GM19035 (cell line): Measurements from ENCODE around the gene DBR1.
A peak's percentile ranks its signal among the peaks of the same experiment; 100 is the strongest.

Experiments
- ATAC-seq: cut with Tn5 transposase; IDR thresholded peaks from one replicate; pipeline ENCODE4 v1.9.1; 2021; ENCODE audit not compliant: unreplicated experiment

DBR1 gene

DNA sequence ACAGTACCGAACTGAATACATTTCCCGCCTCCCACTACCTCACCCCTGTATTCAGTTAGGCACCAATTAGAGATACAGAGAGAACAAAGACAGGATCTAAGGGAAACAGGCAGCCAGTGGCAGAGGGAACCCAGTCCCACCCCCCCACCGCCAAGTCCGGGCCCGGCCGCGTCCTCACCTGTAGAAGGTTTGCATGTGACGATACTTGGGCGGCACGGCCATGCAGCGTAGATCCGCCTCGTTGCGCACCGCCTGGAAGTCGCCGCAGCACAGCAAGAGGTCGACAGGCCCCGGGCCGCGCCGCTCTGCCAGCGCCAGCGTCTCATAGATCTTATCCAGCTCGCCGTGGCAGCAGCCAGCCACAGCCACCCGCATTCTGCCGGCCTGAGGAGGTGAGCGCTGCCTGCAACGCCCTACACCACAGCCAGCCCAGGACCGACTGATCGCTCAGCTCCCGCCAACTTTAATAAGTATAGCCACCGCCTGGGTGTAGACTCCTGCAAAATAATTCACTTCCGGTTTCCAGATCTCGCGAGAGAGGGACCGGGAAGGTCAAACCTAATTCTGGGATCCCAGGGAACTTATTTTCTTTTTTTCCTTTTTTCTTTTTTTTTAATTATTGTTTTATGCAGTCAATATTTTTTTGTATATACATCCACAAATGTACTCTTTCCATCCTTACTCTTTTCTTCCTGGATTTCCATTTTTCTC, at the start of gene DBR1:
Gene DBR1, minus strand, starts transcription at position 501 of the 711 bp plus-strand sequence. Its CDS starts 126 bp downstream, at position 375.
- peak; percentile 90 for ATAC-seq

DNA sequence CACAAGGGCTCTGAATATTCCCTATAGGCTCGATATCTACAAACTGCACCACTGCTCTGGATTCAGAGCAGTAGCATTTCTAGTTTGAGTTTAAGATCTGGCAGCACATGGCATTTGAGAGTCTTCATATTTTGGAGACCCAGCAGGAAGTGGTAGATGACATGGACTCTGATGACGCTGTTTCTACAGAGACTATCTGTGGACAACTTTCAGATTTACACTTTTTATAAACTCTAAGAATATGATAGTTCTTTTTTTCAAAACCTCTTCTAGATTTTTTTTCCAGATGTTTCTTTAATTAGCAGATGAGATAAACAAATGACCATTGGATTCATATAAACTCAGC, 48.2 kb upstream of the DBR1 start:
- no peak for ATAC-seq

DNA sequence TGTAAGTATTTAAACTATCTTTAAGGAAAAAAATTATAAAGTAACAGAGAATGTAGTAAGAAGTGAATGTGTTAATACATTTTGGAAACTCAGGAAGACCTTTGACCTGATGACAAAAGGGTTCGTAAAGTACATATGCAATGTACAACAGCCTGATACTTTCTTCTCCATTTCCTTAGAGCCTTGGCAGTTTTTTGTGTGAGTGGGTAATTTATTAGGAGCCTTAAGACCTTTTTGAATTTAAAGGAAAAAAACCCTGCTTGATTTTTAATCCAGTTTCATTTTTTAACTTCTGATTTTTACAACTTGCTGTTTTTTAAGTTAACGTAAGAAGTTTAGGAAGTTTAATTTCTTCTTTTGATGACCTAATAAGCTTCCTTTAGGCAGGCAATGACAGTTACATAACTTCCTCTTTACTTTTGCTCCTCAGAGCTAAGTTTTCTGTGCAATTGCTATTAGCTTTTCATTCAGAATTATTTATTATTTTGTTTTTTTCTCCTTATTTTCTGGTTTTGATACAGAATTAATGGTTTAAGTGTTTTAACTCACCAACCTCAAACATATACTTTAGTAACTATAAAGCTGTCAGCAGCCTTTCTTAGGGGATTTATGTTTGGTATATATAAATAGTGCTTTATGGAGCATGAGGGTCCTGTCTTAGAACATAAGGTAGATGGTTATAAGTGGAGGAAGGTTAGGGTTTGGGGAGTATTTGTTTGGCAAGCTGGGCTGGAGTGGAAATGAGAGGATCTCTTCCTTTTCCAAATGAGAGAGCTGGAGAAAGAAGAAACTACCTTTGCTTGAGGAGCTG, 47.6 kb upstream of the DBR1 start:
- no peak for ATAC-seq

DNA sequence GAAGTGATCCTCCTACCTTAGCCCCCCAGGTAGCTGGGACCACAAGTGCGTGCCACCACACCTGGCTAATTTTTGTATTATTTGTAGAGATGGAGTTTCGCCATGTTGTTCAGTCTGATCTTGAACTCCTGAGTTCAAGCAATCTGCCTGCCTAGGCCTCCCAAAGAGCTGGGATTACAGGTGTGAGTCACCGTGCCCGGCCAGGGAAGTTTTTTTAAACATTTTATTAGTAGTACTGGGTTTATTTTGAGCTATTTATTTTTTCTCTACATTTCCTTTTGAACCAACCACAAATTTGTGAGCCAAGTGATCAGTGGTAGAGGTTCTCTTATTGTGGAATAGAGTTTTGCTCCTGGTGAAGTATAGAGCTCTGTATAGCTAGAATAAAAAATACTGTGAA, 46.1 kb upstream of the DBR1 start:
- ATAC-seq, result no peak

DNA sequence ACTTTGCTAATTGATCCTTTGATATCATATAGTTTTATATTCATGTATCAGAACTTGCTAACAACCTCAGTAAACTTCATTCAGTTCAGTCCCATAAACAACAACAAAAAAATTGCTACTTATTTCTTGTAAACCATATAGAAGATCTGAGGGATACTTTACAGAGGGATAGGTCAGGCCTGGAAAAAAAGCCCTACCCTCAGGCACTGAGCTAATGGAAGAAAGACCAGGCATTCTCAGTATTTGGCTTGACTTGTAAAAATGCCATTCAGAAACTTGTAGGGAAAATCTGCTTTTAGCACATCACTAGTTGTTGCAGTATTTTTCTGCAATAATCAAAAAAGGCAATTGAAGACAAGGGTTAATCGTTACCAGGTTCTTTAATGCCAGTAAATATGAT, 45.5 kb upstream of the DBR1 start:
- no peak for ATAC-seq

DNA sequence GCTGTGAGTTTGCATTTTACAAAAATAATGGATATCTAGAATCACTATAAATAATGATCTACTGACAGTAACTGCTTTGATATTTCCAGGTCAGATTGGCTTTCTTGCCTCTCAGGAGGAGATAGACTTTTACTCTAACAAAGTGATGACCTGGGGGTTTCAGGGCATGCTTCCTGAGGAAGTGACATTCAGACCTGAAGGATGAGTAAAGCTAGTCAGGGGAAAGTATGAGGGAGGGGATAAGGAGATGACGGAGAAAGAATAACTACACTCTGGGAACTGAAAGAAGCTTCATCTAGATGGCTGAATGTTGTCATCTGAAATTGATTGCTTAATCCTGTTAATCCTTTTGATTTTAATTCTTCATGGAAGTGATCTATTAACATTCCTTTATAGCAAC, 44.5 kb upstream of the DBR1 start:
- no peak for ATAC-seq

DNA sequence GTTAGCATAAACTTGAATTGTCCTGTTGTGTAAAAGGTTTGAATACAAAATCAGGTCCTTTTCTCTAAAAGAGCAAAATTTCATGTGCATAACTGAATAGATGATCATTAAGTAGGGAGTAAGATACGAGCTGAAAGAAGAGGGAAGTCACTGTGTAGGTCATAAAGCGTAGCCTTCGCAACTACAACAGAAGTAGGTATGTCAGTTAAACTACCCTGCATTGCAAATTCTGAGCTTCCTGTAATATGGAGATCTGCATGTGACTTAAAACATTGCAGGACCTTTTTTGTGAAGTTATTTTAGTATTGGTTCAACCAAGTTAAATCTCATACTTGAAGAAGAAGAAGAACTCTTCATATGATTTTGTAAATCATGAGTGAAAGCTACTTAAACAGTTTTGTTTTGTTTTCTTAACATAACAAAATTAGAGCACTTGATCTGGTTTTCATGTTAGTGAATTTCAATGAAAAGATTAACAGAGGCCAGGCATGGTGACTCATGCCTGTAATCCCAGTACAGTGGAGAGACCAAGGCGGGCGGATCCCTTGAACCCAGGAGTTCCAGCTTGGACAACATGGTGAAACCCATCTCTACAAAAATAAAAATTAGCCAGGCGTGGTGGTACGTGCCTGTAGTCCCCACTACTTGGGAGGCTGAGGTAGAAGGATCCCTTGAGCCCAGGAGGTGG, 38.8 kb upstream of the DBR1 start:
- ATAC-seq, result no peak

DNA sequence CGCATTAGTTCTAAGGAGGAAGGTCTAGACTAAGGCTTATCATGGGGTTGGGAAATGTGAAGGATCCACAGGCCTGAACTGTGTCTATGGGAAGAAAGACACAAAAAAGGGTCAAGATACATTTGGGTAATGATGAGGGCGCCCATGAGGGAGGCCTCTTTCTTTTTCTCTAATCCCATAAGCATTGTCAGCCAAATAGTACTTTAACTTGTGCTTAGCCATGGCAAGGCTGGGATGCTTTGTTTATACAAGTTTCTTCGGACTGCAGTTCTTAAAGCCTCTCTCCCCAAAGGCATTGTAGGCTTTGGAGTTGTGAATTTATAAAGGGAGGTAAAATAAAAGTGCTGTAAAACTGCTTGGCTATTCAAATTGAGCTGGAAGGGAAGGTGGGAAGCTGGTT, 35.8 kb upstream of the DBR1 start:
- no peak for ATAC-seq

- ATAC-seq, result no peak
Measured at GRCh38 chr3:138206196-138206595, 31.5 kb upstream of the DBR1 start.

GRCh38 chr3:138205527-138205926, 30.8 kb upstream of the DBR1 start:
- ATAC-seq, result no peak

GRCh38 chr3:138203938-138204337, 29.2 kb upstream of the DBR1 start:
- no peak for ATAC-seq

- no peak for ATAC-seq
Measured at GRCh38 chr3:138202945-138203701, 28.4 kb upstream of the DBR1 start.

DNA sequence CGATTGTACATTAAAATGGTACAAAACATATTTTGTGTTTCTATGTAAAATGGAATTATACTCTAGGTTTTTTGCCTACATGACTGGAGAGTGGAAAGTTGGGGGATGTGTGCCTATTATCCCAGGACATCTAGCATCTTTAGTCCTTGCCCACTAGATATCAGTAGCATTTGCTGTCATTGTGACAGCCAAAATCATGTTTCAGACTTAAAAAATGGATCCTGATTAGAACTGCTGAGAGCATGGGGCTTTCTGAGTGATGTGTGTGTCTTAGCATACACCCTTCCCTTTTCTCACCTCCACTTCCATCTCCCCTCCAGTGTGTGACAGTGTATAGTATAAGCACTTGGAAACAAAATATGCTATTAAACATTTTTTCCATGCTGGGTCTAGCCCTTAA, 25.7 kb upstream of the DBR1 start:
- no peak for ATAC-seq

- no peak for ATAC-seq
Measured at GRCh38 chr3:138199851-138200250, 25.1 kb upstream of the DBR1 start.

DNA sequence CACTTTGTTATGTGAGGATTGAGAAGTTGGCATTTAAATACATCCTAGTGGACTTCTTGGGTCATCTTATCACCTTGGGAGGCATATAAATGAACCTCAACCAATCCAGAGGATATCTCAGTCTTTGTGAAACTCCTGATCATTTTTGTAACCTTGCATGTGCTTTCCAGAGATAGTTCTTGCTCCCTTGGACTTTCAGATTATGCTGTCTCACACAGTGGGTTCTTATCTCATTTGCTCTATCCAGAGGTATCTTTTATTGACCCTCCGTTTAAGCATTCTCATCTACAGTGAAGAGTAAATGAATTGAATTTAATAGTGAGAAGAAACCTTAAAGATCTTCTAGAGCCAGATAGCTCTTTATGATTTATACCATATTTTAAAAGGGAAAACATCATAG, 22.8 kb upstream of the DBR1 start:
- ATAC-seq, result no peak

GRCh38 chr3:138197058-138197457, 22.3 kb upstream of the DBR1 start:
- ATAC-seq, result no peak

DNA sequence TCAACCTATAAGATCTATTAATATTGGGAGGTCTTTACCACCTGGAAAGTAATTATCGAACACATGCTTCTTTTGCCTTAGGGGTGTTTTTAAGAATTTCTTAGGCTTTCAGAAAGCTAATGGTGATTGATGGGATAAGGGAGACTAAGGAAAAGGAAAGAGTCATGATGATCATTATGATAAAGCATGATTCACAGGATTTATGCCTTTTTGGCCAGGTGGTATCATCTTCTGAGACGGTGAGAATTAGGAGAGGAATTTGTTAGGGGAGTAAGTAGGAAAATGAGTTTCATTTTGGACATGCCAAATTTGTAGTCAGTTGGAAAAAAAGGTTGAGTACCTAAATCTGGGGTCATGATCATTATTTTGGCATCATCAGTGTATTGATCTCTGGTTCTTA, 21.3 kb upstream of the DBR1 start:
- ATAC-seq, result no peak

DNA sequence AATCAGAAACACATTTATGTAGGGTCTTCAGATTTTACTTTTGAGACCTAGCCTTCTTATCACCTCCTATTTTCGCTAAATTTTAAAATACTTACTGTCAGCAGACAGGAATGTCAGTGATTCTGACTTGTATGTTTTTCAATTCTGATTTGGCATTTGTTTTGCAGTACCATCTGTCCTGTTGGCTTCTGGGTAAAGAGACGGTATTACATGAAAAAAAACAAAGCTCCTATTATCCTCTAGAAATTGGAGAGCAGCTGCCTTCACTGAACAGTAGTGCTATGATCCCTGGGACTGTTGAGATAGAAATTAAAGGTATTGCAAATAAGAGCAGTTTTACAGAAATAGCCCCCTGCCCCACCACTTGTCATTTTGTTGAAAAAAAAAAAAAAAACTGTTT, 20.8 kb upstream of the DBR1 start:
- ATAC-seq, result no peak

GRCh38 chr3:138188013-138188730, 13.5 kb upstream of the DBR1 start:
- no peak for ATAC-seq

DNA sequence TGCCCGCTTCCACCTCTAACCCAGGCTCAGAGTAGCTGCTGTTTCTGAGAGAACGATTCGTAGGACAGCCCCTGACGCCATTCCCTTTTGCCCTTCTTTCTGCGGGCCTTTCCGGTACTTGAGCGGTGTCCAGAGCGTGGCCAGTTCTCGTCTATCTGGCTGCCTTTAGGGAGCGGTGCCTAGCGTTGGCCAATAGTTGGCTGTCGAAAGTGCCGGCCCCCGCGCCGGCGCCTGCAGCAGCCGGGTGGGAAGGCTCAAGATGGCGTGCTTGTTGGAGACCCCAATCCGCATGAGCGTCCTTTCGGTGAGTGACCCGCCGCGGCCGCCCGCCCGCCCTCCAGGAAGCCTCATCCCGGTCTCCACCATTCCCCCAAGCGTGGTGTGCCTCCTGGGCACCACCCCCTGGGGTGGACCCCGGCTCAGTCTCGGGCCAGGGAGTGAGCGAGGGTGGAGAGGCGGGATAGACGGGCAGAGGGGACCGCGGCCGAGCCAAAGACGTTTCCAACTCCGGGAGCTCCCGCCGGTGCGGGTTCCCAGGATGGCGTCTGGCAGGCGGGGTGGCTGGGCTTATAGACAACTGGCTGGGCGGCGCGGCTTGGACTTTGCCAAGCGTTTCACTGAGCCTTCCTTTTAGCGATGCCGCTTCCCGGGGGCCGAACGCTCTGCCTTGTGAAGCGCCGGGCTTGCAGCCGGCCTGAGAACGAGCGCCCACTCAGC, 12.7 kb upstream of the DBR1 start, which contains the start of gene ARMC8:
Gene ARMC8, plus strand, starts transcription at position 6 of the 717 bp plus-strand sequence. Its CDS starts 254 bp downstream, at position 260.
- peak; percentile 60 for ATAC-seq
